Activated CD8-positive, alpha-beta T cell treated with anti-CD3 and anti-CD28 coated beads for 36 hours (primary cell): ENCODE data around the gene CGB8. TPM values are rescaled to one million over a fixed set of nuclear protein-coding genes. Genes with fewer than 3 reads are reported as not detected.
"Not testable (repeated sequence)": the region's sequence is repeated elsewhere in the genome, so short reads cannot be mapped to it uniquely, and the experiment has no call there.

Source experiments
- ATAC-seq: fragments of 200-7000 bp; cut with Tn5 transposase; one replicate; pipeline ENCODE4 v1.10.0; 2021; ENCODE audit warnings: mild to moderate bottlenecking, moderate library complexity
- CTCF ChIA-PET: fragments of 350-600 bp; sonication (Branson Sonifier 250); formaldehyde crosslinking; loops from one replicate; lab custom pipeline; 2021; ENCODE audit warnings: antibody characterized with exemption; lab: Charles Lee
- POLR2A ChIA-PET: fragments of 350-600 bp; sonication (Branson Sonifier 250); formaldehyde crosslinking; loops from one replicate; lab custom pipeline; 2021; ENCODE audit warnings: antibody characterized with exemption; lab: Charles Lee
- DNase-seq: peaks from one replicate; pipeline ENCODE4 v3.0.0-alpha.2; 2020
- H3K27ac Mint-ChIP-seq: one replicate; pipeline ENCODE4 v1.8.0; 2021; ENCODE audit warnings: mild to moderate bottlenecking, mixed read lengths
- H3K27me3 Mint-ChIP-seq: one replicate; pipeline ENCODE4 v1.8.0; 2021; ENCODE audit warnings: mixed read lengths
- H3K36me3 Mint-ChIP-seq: one replicate; pipeline ENCODE4 v1.8.0; 2021; ENCODE audit warnings: low read depth, mixed read lengths
- H3K4me1 Mint-ChIP-seq: one replicate; pipeline ENCODE4 v1.8.0; 2021; ENCODE audit warnings: low read depth, mixed read lengths
- H3K4me3 Mint-ChIP-seq: one replicate; pipeline ENCODE4 v1.8.0; 2021; ENCODE audit warnings: mild to moderate bottlenecking, moderate library complexity, mixed read lengths
- H3K9me3 Mint-ChIP-seq: one replicate; pipeline ENCODE4 v1.8.0; 2021; ENCODE audit warnings: mixed read lengths
- intact Hi-C: fragments of 100-400 bp; cut with micrococcal nuclease; formaldehyde crosslinking; loops from one replicate; pipeline ENCODE4 v1.10.0; 2022
- total RNA-seq, 2 experiments: library from RNA; stranded (reverse); gene quantifications; one replicate each; pipeline ENCODE4 v1.2.3, GENCODE V29; 2021
- TF ChIP-seq, protein P1 (sequence below): fragments of 200-600 bp; IDR thresholded peaks from one replicate; pipeline ENCODE4 v1.8.0; 2022; ENCODE audit warnings: antibody characterized with exemption, mild to moderate bottlenecking

The CGB8 gene
- total RNA-seq, 2 experiments from 2014 or later, result not detected

DNA sequence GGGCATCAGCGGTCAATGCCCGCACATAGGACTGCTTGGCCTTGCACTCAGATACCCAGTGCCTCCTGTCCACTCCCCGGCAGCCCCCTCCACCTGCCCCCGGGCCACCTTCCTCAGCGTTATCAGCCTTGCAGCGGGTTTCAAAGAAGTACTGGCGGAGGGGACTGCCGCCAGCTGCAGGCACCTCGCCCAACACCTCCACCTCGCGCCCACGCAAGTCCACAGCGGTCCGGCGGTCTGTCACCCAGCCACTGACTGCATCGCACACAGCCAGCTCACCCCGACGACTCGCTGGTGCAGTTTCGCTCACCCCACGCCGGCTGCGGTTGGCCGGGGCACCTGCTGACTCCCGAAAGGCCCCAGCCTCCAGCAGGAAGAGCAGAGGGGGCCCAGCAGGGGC, 12.5 kb upstream of the CGB8 start:
- peaks cover 55% of the 10 kb centered on the region for H3K27me3 Mint-ChIP-seq
- no peak overlapping the region for H3K4me3 Mint-ChIP-seq
- DNase-seq (peak; percentile 39), ATAC-seq (peak; percentile 15)
- intact Hi-C loops, result no loop called here
- no peaks in the 10 kb centered on the region for H3K36me3 Mint-ChIP-seq
- ChIA-PET CTCF (interaction anchor here (0.8 kb wide), 1 partner anchor 36 kb away, joined by 3 read pairs; no protein-coding TSS in a partner anchor), POLR2A (no interaction called here)
- H3K27ac Mint-ChIP-seq, result no peak overlapping the region
- TF ChIP-seq, protein P1, sequence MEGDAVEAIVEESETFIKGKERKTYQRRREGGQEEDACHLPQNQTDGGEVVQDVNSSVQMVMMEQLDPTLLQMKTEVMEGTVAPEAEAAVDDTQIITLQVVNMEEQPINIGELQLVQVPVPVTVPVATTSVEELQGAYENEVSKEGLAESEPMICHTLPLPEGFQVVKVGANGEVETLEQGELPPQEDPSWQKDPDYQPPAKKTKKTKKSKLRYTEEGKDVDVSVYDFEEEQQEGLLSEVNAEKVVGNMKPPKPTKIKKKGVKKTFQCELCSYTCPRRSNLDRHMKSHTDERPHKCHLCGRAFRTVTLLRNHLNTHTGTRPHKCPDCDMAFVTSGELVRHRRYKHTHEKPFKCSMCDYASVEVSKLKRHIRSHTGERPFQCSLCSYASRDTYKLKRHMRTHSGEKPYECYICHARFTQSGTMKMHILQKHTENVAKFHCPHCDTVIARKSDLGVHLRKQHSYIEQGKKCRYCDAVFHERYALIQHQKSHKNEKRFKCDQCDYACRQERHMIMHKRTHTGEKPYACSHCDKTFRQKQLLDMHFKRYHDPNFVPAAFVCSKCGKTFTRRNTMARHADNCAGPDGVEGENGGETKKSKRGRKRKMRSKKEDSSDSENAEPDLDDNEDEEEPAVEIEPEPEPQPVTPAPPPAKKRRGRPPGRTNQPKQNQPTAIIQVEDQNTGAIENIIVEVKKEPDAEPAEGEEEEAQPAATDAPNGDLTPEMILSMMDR, result no peak
- no peaks in the 10 kb centered on the region for H3K9me3 Mint-ChIP-seq
- peaks cover 17% of the 10 kb centered on the region for H3K4me1 Mint-ChIP-seq

DNA sequence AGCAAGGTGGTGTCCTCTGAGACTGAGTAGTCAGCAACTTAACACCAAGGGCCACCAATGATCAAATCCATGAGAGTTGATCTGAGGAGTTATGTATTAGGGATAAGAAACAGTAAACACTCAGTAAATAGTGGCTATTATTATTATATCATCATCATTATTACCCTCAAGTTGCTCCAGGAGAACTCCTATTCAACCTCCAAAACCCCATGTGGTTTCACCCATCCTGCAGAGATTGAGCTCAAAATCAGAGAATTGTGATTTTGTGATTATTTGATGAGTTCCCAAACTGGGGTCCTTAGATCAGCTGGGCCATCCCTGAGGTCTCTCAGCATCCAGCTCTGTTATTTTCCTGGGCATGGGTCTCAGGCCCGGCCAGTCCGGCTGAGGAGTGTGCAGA, 12.1 kb upstream of the CGB8 start:
- POLR2A ChIA-PET, result interaction anchor here (1.2 kb wide), 1 partner anchor 156 kb away, joined by 3 read pairs; no protein-coding TSS in a partner anchor
- Mint-ChIP-seq H3K9me3 (no peaks in the 10 kb centered on the region), H3K27ac (no peak overlapping the region), H3K36me3 (no peaks in the 10 kb centered on the region), H3K4me3 (no peak overlapping the region), H3K4me1 (peaks cover 18% of the 10 kb centered on the region), H3K27me3 (peaks cover 51% of the 10 kb centered on the region)
- CTCF ChIA-PET, result interaction anchor here (1.1 to 2.1 kb wide), 2 partner anchors 37 to 61 kb away, joined by 3 to 10 read pairs; no protein-coding TSS in a partner anchor
- DNase-seq, result no peak
- no peak for ATAC-seq
- intact Hi-C loops, result no loop called here
- TF ChIP-seq, protein P1, result no peak

DNA sequence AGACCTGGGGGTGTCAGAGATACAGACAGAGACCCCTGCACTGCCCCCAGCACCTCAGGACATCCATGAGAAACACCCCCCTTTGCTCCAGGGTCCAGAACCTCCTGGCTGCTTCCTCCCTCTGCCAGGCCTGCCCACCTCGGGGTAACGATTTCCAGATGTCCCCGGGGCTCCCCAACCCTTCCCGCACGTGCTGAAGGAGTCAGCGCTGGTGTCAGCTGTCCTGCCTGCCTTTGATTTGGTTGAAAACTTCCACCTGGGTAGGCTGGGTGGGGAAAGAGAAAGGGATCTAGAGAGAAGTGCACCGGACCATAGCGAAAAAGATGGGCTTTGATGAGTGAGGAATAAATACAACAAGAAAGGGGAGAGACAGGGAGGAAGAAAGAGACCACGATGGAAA, 10.1 kb upstream of the CGB8 start:
- POLR2A ChIA-PET, result interaction anchor here (1.0 to 2.1 kb wide), 2 partner anchors 47 to 276 kb away, joined by 4 to 5 read pairs; no protein-coding TSS in a partner anchor
- Mint-ChIP-seq H3K4me1 (peaks cover 18% of the 10 kb centered on the region), H3K36me3 (no peaks in the 10 kb centered on the region), H3K4me3 (no peak overlapping the region), H3K27me3 (peaks cover 45% of the 10 kb centered on the region), H3K9me3 (no peaks in the 10 kb centered on the region), H3K27ac (no peak overlapping the region)
- ATAC-seq (no peak), DNase-seq (no peak)
- TF ChIP-seq, protein P1, result no peak
- CTCF ChIA-PET, result interaction anchor here (1.4 to 2.1 kb wide), 3 partner anchors 39 to 62 kb away, joined by 4 to 10 read pairs (median 7); partner anchors contain the start of gene LIN7B
- intact Hi-C loops, result no loop called here

DNA sequence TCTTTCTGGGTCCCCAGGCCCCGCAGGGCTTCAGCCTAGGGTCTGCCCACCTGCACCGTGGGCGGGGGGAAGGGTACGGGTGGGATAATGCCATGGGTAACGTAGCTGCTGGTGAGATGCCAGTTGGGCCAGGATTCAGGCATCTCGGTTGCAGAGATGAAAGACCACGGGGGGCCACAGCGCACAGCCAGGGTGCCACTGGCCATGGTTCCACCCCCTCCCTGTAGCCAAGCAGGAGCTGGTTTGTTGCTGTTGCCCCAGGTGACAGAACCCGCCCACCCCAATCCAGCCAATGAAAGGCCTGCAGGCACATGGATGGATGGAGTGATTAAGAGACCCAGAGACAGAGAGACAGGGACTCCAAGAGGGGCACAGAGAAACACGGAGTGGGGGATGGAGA, 9.7 kb upstream of the CGB8 start:
- Mint-ChIP-seq H3K4me3 (no peak overlapping the region), H3K36me3 (no peaks in the 10 kb centered on the region), H3K27me3 (peaks cover 43% of the 10 kb centered on the region), H3K9me3 (no peaks in the 10 kb centered on the region), H3K4me1 (peaks cover 18% of the 10 kb centered on the region), H3K27ac (no peak overlapping the region)
- ATAC-seq (no peak), DNase-seq (peak; percentile 64)
- POLR2A ChIA-PET, result interaction anchor here (1.3 to 2.1 kb wide), 2 partner anchors 47 to 266 kb away, joined by 3 to 5 read pairs; no protein-coding TSS in a partner anchor
- CTCF ChIA-PET, result interaction anchor here (1.5 kb wide), 1 partner anchor 39 kb away, joined by 4 read pairs; no protein-coding TSS in a partner anchor
- intact Hi-C loops, result no loop called here
- TF ChIP-seq, protein P1, result no peak

DNA sequence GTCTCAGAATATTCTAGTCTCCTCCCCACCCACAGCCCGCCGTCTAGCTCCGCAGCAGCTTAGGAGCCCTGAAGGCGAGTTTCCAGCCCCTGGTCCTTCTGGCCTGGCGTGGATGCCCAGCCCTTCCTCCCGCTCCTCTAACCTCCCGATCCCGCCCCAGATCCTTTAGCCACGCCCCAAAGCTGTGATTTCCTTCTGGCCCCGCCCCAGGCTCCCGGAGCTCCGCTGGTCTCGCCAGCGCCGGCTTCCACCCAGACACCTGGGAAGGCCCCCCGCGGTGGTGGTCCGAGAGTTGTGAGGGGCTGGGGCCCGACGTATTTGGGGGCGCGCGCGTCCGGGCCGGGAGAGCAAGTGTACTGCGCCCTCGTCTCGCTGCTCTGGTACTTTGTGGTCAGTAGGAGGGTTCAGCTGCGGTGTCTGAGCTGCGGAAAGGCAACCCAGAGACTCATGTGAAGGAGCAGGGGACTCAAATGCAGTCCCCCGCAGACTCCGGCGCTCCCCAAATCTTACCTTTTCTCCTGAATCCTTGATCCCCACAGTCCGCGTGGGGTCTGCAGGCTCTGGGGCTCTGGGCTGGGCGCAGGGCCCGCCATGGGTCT, 8.8 kb upstream of the CGB8 start, which contains the start of gene CGB7:
CGB7 (minus strand) TSS at position 114 of the 599 bp plus-strand sequence. CDS start 2,374 bp downstream, outside the sequence.
- Mint-ChIP-seq H3K4me1 (peaks cover 18% of the 10 kb centered on the region), H3K27me3 (peaks cover 39% of the 10 kb centered on the region), H3K9me3 (no peaks in the 10 kb centered on the region), H3K4me3 (peak within 1 kb of the TSS; percentile 55), H3K36me3 (no peaks in the 10 kb centered on the region), H3K27ac (no peak within 1 kb of the TSS)
- DNase-seq (peak; percentile 38), ATAC-seq (no peak)
- TF ChIP-seq, protein P1, result no peak
- ChIA-PET CTCF (interaction anchor here (0.8 to 2.3 kb wide), 6 partner anchors 12 to 141 kb away, joined by 3 to 8 read pairs (median 4); partner anchors contain the start of genes GYS1 and RUVBL2), POLR2A (interaction anchor here (1.3 to 2.1 kb wide), 2 partner anchors 48 to 267 kb away, joined by 3 to 5 read pairs; no protein-coding TSS in a partner anchor)
- intact Hi-C loops, result no loop called here

DNA sequence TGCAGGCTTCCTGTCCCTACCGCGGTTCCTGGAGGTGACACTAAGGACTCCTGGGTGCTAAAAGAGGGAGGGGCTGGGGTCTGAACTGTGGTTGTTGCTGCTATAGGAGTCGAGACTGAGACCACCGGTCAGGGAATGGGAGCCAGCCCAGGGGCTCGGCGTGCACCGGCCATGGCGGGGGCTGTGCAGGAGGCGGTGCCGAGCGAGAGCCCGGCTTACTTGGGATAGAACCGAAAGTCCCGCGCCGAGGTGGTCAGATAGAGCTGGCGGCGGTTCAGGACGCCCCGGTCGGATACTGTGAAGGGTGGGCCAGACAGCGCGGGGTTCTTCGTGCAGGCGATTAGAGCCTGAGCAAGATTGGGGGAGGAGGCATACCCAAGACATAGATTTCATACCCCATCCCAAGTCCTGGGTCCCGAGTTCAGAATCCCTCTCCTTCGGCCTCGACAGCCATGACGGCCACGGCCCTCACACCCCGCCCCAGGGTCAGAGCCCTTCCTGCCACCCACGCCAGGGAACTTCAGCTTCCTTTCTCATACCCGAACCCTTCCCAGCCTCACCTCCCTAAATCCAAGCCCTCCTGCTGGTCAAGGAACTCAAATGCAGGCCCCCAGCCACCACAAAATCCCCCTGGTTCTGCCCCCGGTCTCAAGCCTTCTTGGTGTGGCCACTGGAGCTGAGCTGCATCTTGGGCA, 8.1 kb upstream of the CGB8 start:
- H3K27ac Mint-ChIP-seq, H3K9me3 Mint-ChIP-seq, H3K36me3 Mint-ChIP-seq, intact Hi-C loops, DNase-seq, ATAC-seq: not testable (repeated sequence)
- peaks cover 39% of the 10 kb centered on the region for H3K27me3 Mint-ChIP-seq
- POLR2A ChIA-PET, result interaction anchor here (1.3 kb wide), 1 partner anchor 267 kb away, joined by 3 read pairs; no protein-coding TSS in a partner anchor
- H3K4me3 Mint-ChIP-seq, result peak overlapping the region; percentile 55
- H3K4me1 Mint-ChIP-seq, result peaks cover 18% of the 10 kb centered on the region
- CTCF ChIA-PET, result interaction anchor here (0.8 to 2.3 kb wide), 8 partner anchors 13 to 142 kb away, joined by 3 to 8 read pairs (median 4); partner anchors contain the start of genes GYS1 and RUVBL2
